ENCODE measurements around the gene FAXDC2. TPM values are rescaled to one million over a fixed set of nuclear protein-coding genes. Genes with fewer than 3 reads are reported as not detected.
A peak's percentile ranks its signal among the peaks of the same experiment; 100 is the strongest.

FAXDC2 gene
- total and polyA plus RNA-seq, 2 of the 13 experiments (the other 11 are each of a cell fraction or from before 2014, with no cell fraction given): 4.7 to 58.8 TPM

GRCh38 chr5:154857530-154858296, 7.3 kb upstream of the FAXDC2 start (continued):
- TF ChIP-seq ZC3H13 (CRISPR knock-in tag; IDR thresholded peaks at IDR 0.05): peak; percentile 28; the same call in 1 of the 2 replicates
- peak; percentile 98 for TF ChIP-seq SRSF1 (optimal IDR thresholded peaks at IDR 0.05; ENCODE audit: low read depth, low read length)
- TF ChIP-seq FOXJ3 (CRISPR knock-in tag; IDR thresholded peaks at IDR 0.05; ENCODE audit: borderline replicate concordance): no peak
- TF ChIP-seq ZNF432 (CRISPR knock-in tag; IDR thresholded peaks at IDR 0.05; ENCODE audit: borderline replicate concordance): no peak
- no peak for TF ChIP-seq HNF1B (CRISPR knock-in tag; IDR thresholded peaks at IDR 0.05)
- peak; percentile 20; the same call in 1 of the 2 replicates for TF ChIP-seq SNAI1 (CRISPR knock-in tag; IDR thresholded peaks at IDR 0.05; ENCODE audit: borderline replicate concordance)
- TF ChIP-seq ZFP62 (CRISPR knock-in tag; IDR thresholded peaks at IDR 0.05): no peak
- no peak for TF ChIP-seq ZNF3 (CRISPR knock-in tag; IDR thresholded peaks at IDR 0.05)
- TF ChIP-seq U2AF2 (IDR thresholded peaks at IDR 0.05; ENCODE audit: low read depth, low read length): peak; percentile 96
- no peak for TF ChIP-seq FOXO1 (CRISPR knock-in tag; IDR thresholded peaks at IDR 0.05)
- TF ChIP-seq ARID4A (CRISPR knock-in tag; IDR thresholded peaks at IDR 0.05; ENCODE audit: borderline replicate concordance): peak; percentile 82
- TF ChIP-seq ATAD3A (CRISPR knock-in tag; IDR thresholded peaks at IDR 0.05): no peak
- peak; percentile 75; the same call in 1 of the 2 replicates for TF ChIP-seq AHDC1 (CRISPR knock-in tag; IDR thresholded peaks at IDR 0.05; ENCODE audit: borderline replicate concordance)
- no peak for TF ChIP-seq U2AF1 (optimal IDR thresholded peaks at IDR 0.05; ENCODE audit: low read depth, low read length)
- TF ChIP-seq CC2D1A (CRISPR knock-in tag; IDR thresholded peaks at IDR 0.05): no peak
- no peak for TF ChIP-seq ZNF660 (CRISPR knock-in tag; IDR thresholded peaks at IDR 0.05; ENCODE audit: borderline replicate concordance, low read depth)
- TF ChIP-seq ZNF709 (CRISPR knock-in tag; IDR thresholded peaks at IDR 0.05): peak; percentile 68
- TF ChIP-seq RXRB (CRISPR knock-in tag; IDR thresholded peaks at IDR 0.05; ENCODE audit: borderline replicate concordance): no peak

Data from HepG2 (cell line).